Measurements from ENCODE around the gene UBE2I. TPM values are rescaled to one million over a fixed set of nuclear protein-coding genes. Genes with fewer than 3 reads are reported as not detected.

The UBE2I gene
- total and polyA plus RNA-seq, 4 donors = 19.4 to 23.9 (median 22.5) TPM

- TF ChIP-seq HNF4A (conservative IDR thresholded peaks at IDR 0.05) (peak in 1 of 2 donors; percentile 58), TAF1 (conservative IDR thresholded peaks at IDR 0.05) (no peak), SP1 (IDR thresholded peaks at IDR 0.05) (no peak), FOXA1 (IDR thresholded peaks at IDR 0.05) (no peak), GABPA (IDR thresholded peaks at IDR 0.05 in 1 of 2, conservative IDR thresholded peaks at IDR 0.05 in 1 of 2) (peak in 1 of 2 donors; percentile 34), HNF4G (IDR thresholded peaks at IDR 0.05) (no peak)
Measured at GRCh38 chr16:1297018-1297696, 12.3 kb upstream of the UBE2I start (continued).

- Histone ChIP-seq H3K4me3 (ENCODE audit: low read depth in 1 of 3, low read length in 3 of 3) (peak overlapping the region in 1 of 3 donors; percentile 56), H3K27me3 (ENCODE audit: control insufficient read depth in 4 of 4, insufficient read depth in 4 of 4, low read length in 3 of 4) (no peaks in the 10 kb centered on the region), H3K9me3 (ENCODE audit: control insufficient read depth in 4 of 4, low read length in 3 of 4) (no peaks in the 10 kb centered on the region), H3K36me3 (ENCODE audit: control insufficient read depth in 4 of 4, insufficient read depth in 3 of 4, low read depth in 1 of 4, low read length in 3 of 4) (no peaks in the 10 kb centered on the region), H3K4me1 (ENCODE audit: control insufficient read depth in 4 of 4, insufficient read depth in 4 of 4, low read length in 3 of 4) (peaks cover 5 to 35% (median 25%) of the 10 kb centered on the region in 4 donors), H3K27ac (ENCODE audit: low read depth in 1 of 2, low read length in 2 of 2) (peak overlapping the region; percentile 76 to 88), H3K9ac (ENCODE audit: low read depth in 1 of 2, low read length in 2 of 2) (no peak overlapping the region)
- DNase-seq (ENCODE audit: low spot score) = no peak
- TF ChIP-seq GABPA (IDR thresholded peaks at IDR 0.05 in 1 of 2, conservative IDR thresholded peaks at IDR 0.05 in 1 of 2) = no peak
- 92% methylated on average over 14 of the region's 14 CpGs for WGBS
Measured at GRCh38 chr16:1298406-1298805, 11.0 kb upstream of the UBE2I start.

- WGBS = 28% methylated on average over 31 of the region's 31 CpGs
- Histone ChIP-seq H3K27ac (ENCODE audit: low read depth in 1 of 2, low read length in 2 of 2) (peak overlapping the region; percentile 76 to 88), H3K9me3 (ENCODE audit: control insufficient read depth in 4 of 4, low read length in 3 of 4) (no peaks in the 10 kb centered on the region), H3K27me3 (ENCODE audit: control insufficient read depth in 4 of 4, insufficient read depth in 4 of 4, low read length in 3 of 4) (no peaks in the 10 kb centered on the region), H3K4me3 (ENCODE audit: low read depth in 1 of 3, low read length in 3 of 3) (peak overlapping the region; percentile 18 to 56 (median 53)), H3K4me1 (ENCODE audit: control insufficient read depth in 4 of 4, insufficient read depth in 4 of 4, low read length in 3 of 4) (peaks cover 5 to 35% (median 25%) of the 10 kb centered on the region in 4 donors), H3K9ac (ENCODE audit: low read depth in 1 of 2, low read length in 2 of 2) (peak overlapping the region; percentile 50 to 51), H3K36me3 (ENCODE audit: control insufficient read depth in 4 of 4, insufficient read depth in 3 of 4, low read depth in 1 of 4, low read length in 3 of 4) (no peaks in the 10 kb centered on the region)
- DNase-seq (ENCODE audit: low spot score) = peak; percentile 73
- TF ChIP-seq JUND (IDR thresholded peaks at IDR 0.05) = peak in 1 of 2 donors; percentile 16
- no peak for TF ChIP-seq FOXA2 (IDR thresholded peaks at IDR 0.05)
- peak in 1 of 2 donors; percentile 46 for TF ChIP-seq EGR1 (IDR thresholded peaks at IDR 0.05; ENCODE audit: low read depth in 2 of 2)
- no peak for TF ChIP-seq ATF3 (IDR thresholded peaks at IDR 0.05)
- peak; percentile 40 for TF ChIP-seq NR2F2 (IDR thresholded peaks at IDR 0.05)
- TF ChIP-seq HNF4A (conservative IDR thresholded peaks at IDR 0.05) = peak; percentile 85 to 88
- TF ChIP-seq RAD21 (IDR thresholded peaks at IDR 0.05) = no peak
- no peak for TF ChIP-seq FOXA1 (IDR thresholded peaks at IDR 0.05)
- no peak for TF ChIP-seq MAX (IDR thresholded peaks at IDR 0.05)
- peak; percentile 72 to 85 for TF ChIP-seq RXRA (IDR thresholded peaks at IDR 0.05)
- no peak for TF ChIP-seq TAF1 (conservative IDR thresholded peaks at IDR 0.05)
- TF ChIP-seq SP1 (IDR thresholded peaks at IDR 0.05) = peak; percentile 64
- peak; percentile 68 for TF ChIP-seq ZBTB33 (IDR thresholded peaks at IDR 0.05)
- TF ChIP-seq CTCF (IDR thresholded peaks at IDR 0.05; ENCODE audit: low read depth, low read length, missing input control) = no peak
- peak; percentile 46 for TF ChIP-seq HNF4G (IDR thresholded peaks at IDR 0.05)
- peak; percentile 76 for TF ChIP-seq YY1 (IDR thresholded peaks at IDR 0.05)
- peak in 1 of 2 donors; percentile 46 for TF ChIP-seq GABPA (IDR thresholded peaks at IDR 0.05 in 1 of 2, conservative IDR thresholded peaks at IDR 0.05 in 1 of 2)
- peak; percentile 84 for TF ChIP-seq REST (IDR thresholded peaks at IDR 0.05)
Measured at GRCh38 chr16:1299012-1299867, 10.2 kb upstream of the UBE2I start.
